Subcutaneous adipose tissue (tissue), 4 donors: ENCODE results near the gene CHST12. TPM values are rescaled to one million over a fixed set of nuclear protein-coding genes. Genes with fewer than 3 reads are reported as not detected.

Experiments
- CTCF ChIP-seq: fragments of 450-650 bp; IDR thresholded peaks from one replicate; pipeline ENCODE4 v1.5.1; 2016; ENCODE audit warnings: low read depth, mild to moderate bottlenecking, control low read depth, antibody characterized with exemption, moderate library complexity
- total RNA-seq, 4 donors: library from RNA; depleted of rRNA; stranded (reverse); fragments of >200 nt; gene quantifications; one replicate each; pipeline ENCODE4 v1.1.0, GENCODE V29; 2016

The CHST12 gene
- total RNA-seq, 4 donors from 2014 or later, result 5.2 to 26.0 (median 13.8) TPM

- TF ChIP-seq CTCF, result no peak
Observed at GRCh38 chr7:2444476-2444875, 41.1 kb downstream of the CHST12 start.

GRCh38 chr7:2445047-2445446, 41.6 kb downstream of the CHST12 start:
- no peak for TF ChIP-seq CTCF

- TF ChIP-seq CTCF, result no peak
Observed at GRCh38 chr7:2445898-2446555, 42.6 kb downstream of the CHST12 start.

GRCh38 chr7:2446676-2447075, 43.3 kb downstream of the CHST12 start:
- TF ChIP-seq CTCF, result no peak

- no peak for TF ChIP-seq CTCF
Observed at GRCh38 chr7:2450198-2451107, 47.0 kb downstream of the CHST12 start.

GRCh38 chr7:2451171-2452073, 48.0 kb downstream of the CHST12 start:
- TF ChIP-seq CTCF, result no peak
